Measurements from ENCODE around the gene RBM5.

Gene RBM5

GRCh38 chr3:50126287-50127211, 37.8 kb downstream of the RBM5 start:
- Histone ChIP-seq H3K27me3 (ENCODE audit: control insufficient read depth in 2 of 2, insufficient read depth in 2 of 2, low read length in 2 of 2) (no peaks in the 10 kb centered on the region), H3K27ac (ENCODE audit: low read depth in 2 of 2, low read length in 2 of 2) (no peak overlapping the region), H3K4me3 (ENCODE audit: low read length in 2 of 2) (no peak overlapping the region), H3K9me3 (ENCODE audit: control insufficient read depth in 2 of 2, low read length in 2 of 2) (no peaks in the 10 kb centered on the region), H3K9ac (ENCODE audit: low read depth in 1 of 2, low read length in 2 of 2) (no peak overlapping the region), H3K36me3 (ENCODE audit: control insufficient read depth in 2 of 2, insufficient read depth in 2 of 2, low read length in 2 of 2) (no peaks in the 10 kb centered on the region), H3K4me1 (ENCODE audit: control insufficient read depth in 2 of 2, insufficient read depth in 2 of 2, low read length in 2 of 2) (peaks cover 13 to 18% of the 10 kb centered on the region in 2 donors)

DNA sequence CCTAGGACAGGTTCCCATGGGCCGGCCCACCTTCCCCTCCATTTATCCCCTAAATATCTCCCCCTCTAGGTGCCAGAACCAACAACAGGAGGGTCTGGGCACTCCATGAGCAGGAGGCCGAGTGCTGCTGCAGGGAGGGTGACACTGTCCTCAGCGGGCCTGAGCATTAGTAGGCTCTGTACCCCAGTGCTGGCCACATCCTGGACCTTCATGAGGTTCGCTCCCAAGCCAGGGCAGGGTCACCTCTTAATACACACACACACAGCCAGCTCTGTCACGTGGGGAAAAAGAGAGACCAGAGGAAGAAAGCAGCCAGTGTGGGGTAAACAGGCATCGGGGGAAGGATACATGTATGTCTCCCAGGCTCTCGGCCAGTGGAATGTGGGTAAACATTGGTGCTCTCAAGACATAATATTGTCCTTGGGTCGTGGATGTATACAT, 38.6 kb downstream of the RBM5 start:
- no peaks in the 10 kb centered on the region for H3K9me3 ChIP-seq (ENCODE audit: control insufficient read depth in 2 of 2, low read length in 2 of 2)
- H3K9ac ChIP-seq (ENCODE audit: low read depth in 1 of 2, low read length in 2 of 2): no peak overlapping the region
- no peaks in the 10 kb centered on the region for H3K36me3 ChIP-seq (ENCODE audit: control insufficient read depth in 2 of 2, insufficient read depth in 2 of 2, low read length in 2 of 2)
- H3K4me3 ChIP-seq (ENCODE audit: low read length in 2 of 2): no peak overlapping the region
- peaks cover 6 to 12% of the 10 kb centered on the region in 2 donors for H3K4me1 ChIP-seq (ENCODE audit: control insufficient read depth in 2 of 2, insufficient read depth in 2 of 2, low read length in 2 of 2)
- H3K27ac ChIP-seq (ENCODE audit: low read depth in 2 of 2, low read length in 2 of 2): no peak overlapping the region
- H3K27me3 ChIP-seq (ENCODE audit: control insufficient read depth in 2 of 2, insufficient read depth in 2 of 2, low read length in 2 of 2): no peaks in the 10 kb centered on the region

GRCh38 chr3:50128001-50128400, 39.3 kb downstream of the RBM5 start:
- no peaks in the 10 kb centered on the region for H3K36me3 ChIP-seq (ENCODE audit: control insufficient read depth in 2 of 2, insufficient read depth in 2 of 2, low read length in 2 of 2)
- H3K9me3 ChIP-seq (ENCODE audit: control insufficient read depth in 2 of 2, low read length in 2 of 2): no peaks in the 10 kb centered on the region
- H3K4me1 ChIP-seq (ENCODE audit: control insufficient read depth in 2 of 2, insufficient read depth in 2 of 2, low read length in 2 of 2): peaks cover 4 to 9% of the 10 kb centered on the region in 2 donors
- no peak overlapping the region for H3K27ac ChIP-seq (ENCODE audit: low read depth in 2 of 2, low read length in 2 of 2)
- H3K4me3 ChIP-seq (ENCODE audit: low read length in 2 of 2): no peak overlapping the region
- H3K27me3 ChIP-seq (ENCODE audit: control insufficient read depth in 2 of 2, insufficient read depth in 2 of 2, low read length in 2 of 2): no peaks in the 10 kb centered on the region
- no peak overlapping the region for H3K9ac ChIP-seq (ENCODE audit: low read depth in 1 of 2, low read length in 2 of 2)

DNA sequence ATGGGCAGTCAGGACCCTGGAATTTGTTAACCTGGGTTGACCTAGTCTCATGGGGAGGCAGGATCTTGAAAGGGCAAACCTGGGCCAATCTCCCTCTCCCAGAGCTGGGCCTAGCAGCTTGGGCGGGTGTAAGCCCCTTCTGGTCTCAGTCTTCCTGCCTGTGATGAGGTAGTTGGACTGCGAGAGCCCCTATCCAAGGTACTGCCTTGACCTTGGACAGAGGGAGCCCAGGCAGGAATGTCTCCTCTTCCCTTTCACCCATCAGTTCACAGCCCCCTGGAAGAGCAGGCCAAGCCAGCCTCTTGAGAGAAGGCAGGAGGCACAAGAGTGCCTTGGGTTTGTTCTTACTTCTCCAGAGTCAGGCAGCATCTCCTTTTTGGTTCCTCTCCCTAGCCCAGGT, 41.7 kb downstream of the RBM5 start:
- no peak overlapping the region for H3K9ac ChIP-seq (ENCODE audit: low read depth in 1 of 2, low read length in 2 of 2)
- H3K27me3 ChIP-seq (ENCODE audit: control insufficient read depth in 2 of 2, insufficient read depth in 2 of 2, low read length in 2 of 2): no peaks in the 10 kb centered on the region
- no peaks in the 10 kb centered on the region for H3K9me3 ChIP-seq (ENCODE audit: control insufficient read depth in 2 of 2, low read length in 2 of 2)
- H3K27ac ChIP-seq (ENCODE audit: low read depth in 2 of 2, low read length in 2 of 2): no peak overlapping the region
- H3K4me1 ChIP-seq (ENCODE audit: control insufficient read depth in 2 of 2, insufficient read depth in 2 of 2, low read length in 2 of 2): peaks cover 0 to 4% of the 10 kb centered on the region in 2 donors
- H3K4me3 ChIP-seq (ENCODE audit: low read length in 2 of 2): no peak overlapping the region
- H3K36me3 ChIP-seq (ENCODE audit: control insufficient read depth in 2 of 2, insufficient read depth in 2 of 2, low read length in 2 of 2): no peaks in the 10 kb centered on the region

- no peak overlapping the region for H3K9ac ChIP-seq (ENCODE audit: low read depth in 1 of 2, low read length in 2 of 2)
- no peaks in the 10 kb centered on the region for H3K9me3 ChIP-seq (ENCODE audit: control insufficient read depth in 2 of 2, low read length in 2 of 2)
- no peaks in the 10 kb centered on the region for H3K27me3 ChIP-seq (ENCODE audit: control insufficient read depth in 2 of 2, insufficient read depth in 2 of 2, low read length in 2 of 2)
- no peak overlapping the region for H3K27ac ChIP-seq (ENCODE audit: low read depth in 2 of 2, low read length in 2 of 2)
- H3K4me1 ChIP-seq (ENCODE audit: control insufficient read depth in 2 of 2, insufficient read depth in 2 of 2, low read length in 2 of 2): no peaks in the 10 kb centered on the region
- H3K36me3 ChIP-seq (ENCODE audit: control insufficient read depth in 2 of 2, insufficient read depth in 2 of 2, low read length in 2 of 2): no peaks in the 10 kb centered on the region
- H3K4me3 ChIP-seq (ENCODE audit: low read length in 2 of 2): no peak overlapping the region
These were observed 43.9 kb downstream of the RBM5 start for GRCh38 chr3:50132421-50133282.

DNA sequence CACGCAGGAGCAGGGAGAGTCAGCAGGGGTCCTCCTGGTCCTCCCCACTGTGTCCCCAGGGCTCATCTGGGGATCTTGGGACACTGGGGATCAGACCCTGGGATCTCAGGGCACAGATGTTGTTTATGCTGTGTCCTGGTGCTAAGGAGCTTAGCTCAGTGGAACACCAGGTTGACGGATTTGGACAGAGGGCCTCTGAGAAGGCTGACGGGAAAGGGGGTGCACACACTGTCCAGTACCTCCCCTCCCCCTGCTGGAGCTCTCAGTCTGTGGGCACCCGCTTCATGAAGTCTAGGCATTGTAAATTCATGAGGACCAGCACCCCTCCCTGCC, 44.5 kb downstream of the RBM5 start:
- H3K36me3 ChIP-seq (ENCODE audit: control insufficient read depth in 2 of 2, insufficient read depth in 2 of 2, low read length in 2 of 2): no peaks in the 10 kb centered on the region
- no peak overlapping the region for H3K27ac ChIP-seq (ENCODE audit: low read depth in 2 of 2, low read length in 2 of 2)
- no peaks in the 10 kb centered on the region for H3K9me3 ChIP-seq (ENCODE audit: control insufficient read depth in 2 of 2, low read length in 2 of 2)
- no peak overlapping the region for H3K9ac ChIP-seq (ENCODE audit: low read depth in 1 of 2, low read length in 2 of 2)
- no peaks in the 10 kb centered on the region for H3K4me1 ChIP-seq (ENCODE audit: control insufficient read depth in 2 of 2, insufficient read depth in 2 of 2, low read length in 2 of 2)
- H3K27me3 ChIP-seq (ENCODE audit: control insufficient read depth in 2 of 2, insufficient read depth in 2 of 2, low read length in 2 of 2): no peaks in the 10 kb centered on the region
- no peak overlapping the region for H3K4me3 ChIP-seq (ENCODE audit: low read length in 2 of 2)

- Histone ChIP-seq H3K27ac (ENCODE audit: low read depth in 2 of 2, low read length in 2 of 2) (no peak overlapping the region), H3K27me3 (ENCODE audit: control insufficient read depth in 2 of 2, insufficient read depth in 2 of 2, low read length in 2 of 2) (no peaks in the 10 kb centered on the region), H3K9me3 (ENCODE audit: control insufficient read depth in 2 of 2, low read length in 2 of 2) (no peaks in the 10 kb centered on the region), H3K9ac (ENCODE audit: low read depth in 1 of 2, low read length in 2 of 2) (no peak overlapping the region), H3K4me3 (ENCODE audit: low read length in 2 of 2) (no peak overlapping the region), H3K4me1 (ENCODE audit: control insufficient read depth in 2 of 2, insufficient read depth in 2 of 2, low read length in 2 of 2) (peaks cover 0 to 5% of the 10 kb centered on the region in 2 donors), H3K36me3 (ENCODE audit: control insufficient read depth in 2 of 2, insufficient read depth in 2 of 2, low read length in 2 of 2) (no peaks in the 10 kb centered on the region)
These were observed 45.6 kb downstream of the RBM5 start for GRCh38 chr3:50134367-50134766.

DNA sequence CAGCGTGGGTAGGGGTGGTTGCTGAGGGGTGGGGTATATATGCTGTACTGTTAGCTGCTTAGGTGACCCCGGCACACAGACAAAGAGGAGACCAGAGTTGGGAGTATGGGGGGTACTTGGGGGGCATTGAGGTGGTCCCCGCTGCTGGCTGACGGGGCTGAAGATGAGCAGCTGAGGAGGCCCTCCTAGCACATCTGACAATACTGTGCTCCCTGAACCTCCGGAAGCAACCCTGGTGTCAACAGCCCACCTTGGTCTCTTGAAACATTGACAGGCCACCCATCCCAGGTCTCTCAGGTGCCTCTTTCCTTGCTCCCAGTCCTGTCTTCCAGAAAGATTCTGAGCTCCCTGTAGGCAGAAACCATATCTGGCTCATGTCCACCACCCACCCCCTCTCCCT, 47.2 kb downstream of the RBM5 start:
- H3K4me1 ChIP-seq (ENCODE audit: control insufficient read depth in 2 of 2, insufficient read depth in 2 of 2, low read length in 2 of 2): peaks cover 0 to 5% of the 10 kb centered on the region in 2 donors
- no peaks in the 10 kb centered on the region for H3K36me3 ChIP-seq (ENCODE audit: control insufficient read depth in 2 of 2, insufficient read depth in 2 of 2, low read length in 2 of 2)
- H3K4me3 ChIP-seq (ENCODE audit: low read length in 2 of 2): no peak overlapping the region
- H3K9me3 ChIP-seq (ENCODE audit: control insufficient read depth in 2 of 2, low read length in 2 of 2): no peaks in the 10 kb centered on the region
- no peak overlapping the region for H3K9ac ChIP-seq (ENCODE audit: low read depth in 1 of 2, low read length in 2 of 2)
- H3K27ac ChIP-seq (ENCODE audit: low read depth in 2 of 2, low read length in 2 of 2): no peak overlapping the region
- no peaks in the 10 kb centered on the region for H3K27me3 ChIP-seq (ENCODE audit: control insufficient read depth in 2 of 2, insufficient read depth in 2 of 2, low read length in 2 of 2)

GRCh38 chr3:50136714-50137405, 48.1 kb downstream of the RBM5 start:
- Histone ChIP-seq H3K27me3 (ENCODE audit: control insufficient read depth in 2 of 2, insufficient read depth in 2 of 2, low read length in 2 of 2) (no peaks in the 10 kb centered on the region), H3K4me3 (ENCODE audit: low read length in 2 of 2) (no peak overlapping the region), H3K9me3 (ENCODE audit: control insufficient read depth in 2 of 2, low read length in 2 of 2) (no peaks in the 10 kb centered on the region), H3K27ac (ENCODE audit: low read depth in 2 of 2, low read length in 2 of 2) (no peak overlapping the region), H3K4me1 (ENCODE audit: control insufficient read depth in 2 of 2, insufficient read depth in 2 of 2, low read length in 2 of 2) (peaks cover 0 to 5% of the 10 kb centered on the region in 2 donors), H3K36me3 (ENCODE audit: control insufficient read depth in 2 of 2, insufficient read depth in 2 of 2, low read length in 2 of 2) (no peaks in the 10 kb centered on the region), H3K9ac (ENCODE audit: low read depth in 1 of 2, low read length in 2 of 2) (no peak overlapping the region)

- Histone ChIP-seq H3K36me3 (ENCODE audit: control insufficient read depth in 2 of 2, insufficient read depth in 2 of 2, low read length in 2 of 2) (no peaks in the 10 kb centered on the region), H3K27ac (ENCODE audit: low read depth in 2 of 2, low read length in 2 of 2) (no peak overlapping the region), H3K4me3 (ENCODE audit: low read length in 2 of 2) (no peak overlapping the region), H3K4me1 (ENCODE audit: control insufficient read depth in 2 of 2, insufficient read depth in 2 of 2, low read length in 2 of 2) (peaks cover 0 to 5% of the 10 kb centered on the region in 2 donors), H3K9ac (ENCODE audit: low read depth in 1 of 2, low read length in 2 of 2) (no peak overlapping the region), H3K27me3 (ENCODE audit: control insufficient read depth in 2 of 2, insufficient read depth in 2 of 2, low read length in 2 of 2) (no peaks in the 10 kb centered on the region), H3K9me3 (ENCODE audit: control insufficient read depth in 2 of 2, low read length in 2 of 2) (no peaks in the 10 kb centered on the region)
These were observed 48.8 kb downstream of the RBM5 start for GRCh38 chr3:50137531-50137930.

Measured in mucosa of rectum (tissue), 2 donors.